ENCODE results near the gene EXOSC7.

DNA sequence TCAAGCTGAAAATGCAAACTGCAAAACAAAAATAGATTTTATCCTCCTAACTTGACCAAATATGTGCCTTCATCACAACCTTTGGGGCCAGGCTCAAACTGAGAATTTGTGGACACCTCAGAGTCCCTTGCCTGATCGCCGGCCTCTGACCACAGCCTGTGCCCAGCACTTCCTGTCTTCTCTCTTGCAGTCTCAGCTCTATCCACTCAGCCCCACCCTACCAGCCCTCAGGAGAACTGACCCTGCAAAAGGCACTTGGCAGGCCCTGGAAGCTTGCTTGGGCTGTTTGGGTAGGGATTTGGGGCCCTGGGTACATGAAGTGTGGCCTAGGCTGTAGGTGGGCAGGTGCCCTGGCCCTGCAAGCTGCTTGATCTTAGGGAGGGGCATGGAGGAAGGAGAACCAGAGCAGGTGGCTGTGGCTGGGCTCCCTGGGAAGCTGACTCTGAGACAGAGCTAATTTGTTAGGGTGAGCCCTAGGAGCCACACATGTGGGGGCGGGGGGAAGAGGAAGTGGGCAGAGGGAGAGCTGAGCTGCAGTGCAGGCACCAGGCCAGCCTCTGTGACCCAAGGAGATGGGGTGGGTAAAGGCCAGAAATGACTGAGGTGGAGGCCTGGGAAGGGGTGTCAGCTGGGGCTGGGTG is 58.7 kb downstream of the EXOSC7 start:
- TF ChIP-seq, protein P1, sequence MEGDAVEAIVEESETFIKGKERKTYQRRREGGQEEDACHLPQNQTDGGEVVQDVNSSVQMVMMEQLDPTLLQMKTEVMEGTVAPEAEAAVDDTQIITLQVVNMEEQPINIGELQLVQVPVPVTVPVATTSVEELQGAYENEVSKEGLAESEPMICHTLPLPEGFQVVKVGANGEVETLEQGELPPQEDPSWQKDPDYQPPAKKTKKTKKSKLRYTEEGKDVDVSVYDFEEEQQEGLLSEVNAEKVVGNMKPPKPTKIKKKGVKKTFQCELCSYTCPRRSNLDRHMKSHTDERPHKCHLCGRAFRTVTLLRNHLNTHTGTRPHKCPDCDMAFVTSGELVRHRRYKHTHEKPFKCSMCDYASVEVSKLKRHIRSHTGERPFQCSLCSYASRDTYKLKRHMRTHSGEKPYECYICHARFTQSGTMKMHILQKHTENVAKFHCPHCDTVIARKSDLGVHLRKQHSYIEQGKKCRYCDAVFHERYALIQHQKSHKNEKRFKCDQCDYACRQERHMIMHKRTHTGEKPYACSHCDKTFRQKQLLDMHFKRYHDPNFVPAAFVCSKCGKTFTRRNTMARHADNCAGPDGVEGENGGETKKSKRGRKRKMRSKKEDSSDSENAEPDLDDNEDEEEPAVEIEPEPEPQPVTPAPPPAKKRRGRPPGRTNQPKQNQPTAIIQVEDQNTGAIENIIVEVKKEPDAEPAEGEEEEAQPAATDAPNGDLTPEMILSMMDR (IDR thresholded peaks at IDR 0.05) = no peak
- no peak for TF ChIP-seq ZFX (IDR thresholded peaks at IDR 0.05; ENCODE audit: borderline replicate concordance)
